Ammon's horn (tissue), 1 donor: ENCODE data around the gene RAPGEFL1.
"Not testable (repeated sequence)": the region's sequence is repeated elsewhere in the genome, so short reads cannot be mapped to it uniquely, and the experiment has no call there.

ENCODE experiments used
- DNase-seq: peaks from one replicate; pipeline ENCODE4 v3.0.0-alpha.2; 2016; ENCODE audit warnings: low spot score

RAPGEFL1 gene, protein sequence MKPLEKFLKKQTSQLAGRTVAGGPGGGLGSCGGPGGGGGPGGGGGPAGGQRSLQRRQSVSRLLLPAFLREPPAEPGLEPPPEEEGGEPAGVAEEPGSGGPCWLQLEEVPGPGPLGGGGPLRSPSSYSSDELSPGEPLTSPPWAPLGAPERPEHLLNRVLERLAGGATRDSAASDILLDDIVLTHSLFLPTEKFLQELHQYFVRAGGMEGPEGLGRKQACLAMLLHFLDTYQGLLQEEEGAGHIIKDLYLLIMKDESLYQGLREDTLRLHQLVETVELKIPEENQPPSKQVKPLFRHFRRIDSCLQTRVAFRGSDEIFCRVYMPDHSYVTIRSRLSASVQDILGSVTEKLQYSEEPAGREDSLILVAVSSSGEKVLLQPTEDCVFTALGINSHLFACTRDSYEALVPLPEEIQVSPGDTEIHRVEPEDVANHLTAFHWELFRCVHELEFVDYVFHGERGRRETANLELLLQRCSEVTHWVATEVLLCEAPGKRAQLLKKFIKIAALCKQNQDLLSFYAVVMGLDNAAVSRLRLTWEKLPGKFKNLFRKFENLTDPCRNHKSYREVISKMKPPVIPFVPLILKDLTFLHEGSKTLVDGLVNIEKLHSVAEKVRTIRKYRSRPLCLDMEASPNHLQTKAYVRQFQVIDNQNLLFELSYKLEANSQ

GRCh38 chr17:40177275-40177874, at the start of gene RAPGEFL1:
RAPGEFL1 (plus strand) TSS chr17:40177470; CDS start chr17:40177862, 392 bp downstream.
- DNase-seq: peak; percentile 78

GRCh38 chr17:40129498-40129897, 47.8 kb upstream of the RAPGEFL1 start:
- no peak for DNase-seq

- peak; percentile 47 for DNase-seq
These were observed 46.8 kb upstream of the RAPGEFL1 start for GRCh38 chr17:40130352-40131042.

GRCh38 chr17:40134184-40134583, 43.1 kb upstream of the RAPGEFL1 start:
- DNase-seq: no peak

DNA sequence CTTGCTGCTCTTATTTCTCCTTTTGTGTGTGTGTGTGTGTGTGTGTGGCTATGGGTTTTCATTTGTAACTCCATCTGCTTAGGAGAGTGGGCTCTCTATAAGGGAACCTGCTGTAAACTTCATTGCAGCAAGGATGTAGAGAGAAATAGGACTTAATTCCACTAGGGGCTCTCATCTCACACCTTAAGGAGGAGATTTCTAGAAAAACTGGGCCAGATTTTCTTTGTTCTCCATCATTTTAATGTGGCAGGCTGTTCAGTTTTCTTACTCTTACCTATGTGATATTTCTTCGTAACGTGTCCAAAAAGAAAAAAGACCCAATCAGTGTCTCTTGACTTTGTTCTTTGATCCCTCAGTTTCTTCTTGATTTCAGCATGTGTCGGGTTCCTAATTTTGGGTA, 41.5 kb upstream of the RAPGEFL1 start:
- DNase-seq: no peak

DNA sequence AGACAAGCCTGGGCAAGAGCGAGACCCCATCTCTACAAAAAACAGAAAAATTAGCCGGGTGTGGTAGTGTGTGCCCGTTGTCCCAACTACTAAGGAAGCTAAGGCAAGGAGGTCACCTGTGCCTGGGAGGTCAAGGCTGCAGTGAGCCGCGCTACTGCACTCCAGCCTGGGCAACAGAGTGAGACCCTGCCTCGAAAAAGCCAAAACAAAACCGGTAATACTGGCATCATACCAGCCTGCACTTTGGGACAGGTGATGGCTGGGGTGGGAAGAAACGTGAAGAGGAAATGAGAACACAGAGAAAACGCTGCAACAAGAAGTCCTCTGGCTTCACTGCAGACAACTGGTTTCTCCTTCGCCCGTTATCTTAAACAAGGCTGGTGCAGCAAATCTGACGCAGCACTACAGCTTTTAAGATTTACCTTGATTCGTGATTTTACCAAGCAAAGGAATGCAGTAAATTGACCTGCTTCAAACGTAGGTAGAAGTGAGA, 37.7 kb upstream of the RAPGEFL1 start:
- peak; percentile 25 for DNase-seq

DNA sequence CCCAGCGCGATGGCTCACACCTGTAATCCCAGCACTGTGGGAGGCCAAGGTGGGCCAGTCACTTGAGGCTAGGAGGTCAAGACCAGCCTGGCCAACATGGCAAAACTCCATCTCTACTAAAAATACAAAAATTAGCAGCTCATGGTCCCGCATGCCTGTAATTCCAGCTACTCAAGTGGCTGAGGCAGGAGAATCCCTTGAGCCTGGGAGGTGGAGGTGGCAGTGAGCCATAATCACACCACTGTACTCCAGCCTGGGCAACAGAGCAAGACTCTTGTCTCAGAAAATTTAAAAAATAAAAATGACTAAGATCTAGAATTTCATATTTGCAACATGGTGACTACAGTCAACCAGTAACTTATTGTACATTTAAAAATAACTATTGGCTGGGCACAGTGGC, 34.1 kb upstream of the RAPGEFL1 start:
- DNase-seq: not testable (repeated sequence)

DNA sequence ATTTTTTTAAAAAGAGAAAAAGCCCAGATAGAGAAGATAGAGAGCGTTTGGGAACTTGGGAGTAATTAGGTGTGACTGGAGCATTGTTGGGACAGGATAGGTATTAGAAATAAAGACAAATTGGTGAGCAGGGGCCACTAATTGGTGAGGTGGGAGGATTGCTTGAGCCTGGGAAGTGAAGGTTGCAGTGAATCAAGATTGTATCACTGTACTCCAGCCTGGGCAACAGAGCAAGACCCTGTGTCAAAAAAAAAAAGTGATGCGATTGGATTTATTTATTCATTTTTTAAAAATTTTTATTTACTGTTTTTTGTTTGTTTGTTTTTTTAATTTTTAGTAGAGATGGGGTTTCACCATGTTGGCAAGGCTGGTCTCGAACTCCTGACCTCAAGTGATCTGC, 31.8 kb upstream of the RAPGEFL1 start:
- no peak for DNase-seq

GRCh38 chr17:40148527-40148926, 28.7 kb upstream of the RAPGEFL1 start:
- no peak for DNase-seq

DNA sequence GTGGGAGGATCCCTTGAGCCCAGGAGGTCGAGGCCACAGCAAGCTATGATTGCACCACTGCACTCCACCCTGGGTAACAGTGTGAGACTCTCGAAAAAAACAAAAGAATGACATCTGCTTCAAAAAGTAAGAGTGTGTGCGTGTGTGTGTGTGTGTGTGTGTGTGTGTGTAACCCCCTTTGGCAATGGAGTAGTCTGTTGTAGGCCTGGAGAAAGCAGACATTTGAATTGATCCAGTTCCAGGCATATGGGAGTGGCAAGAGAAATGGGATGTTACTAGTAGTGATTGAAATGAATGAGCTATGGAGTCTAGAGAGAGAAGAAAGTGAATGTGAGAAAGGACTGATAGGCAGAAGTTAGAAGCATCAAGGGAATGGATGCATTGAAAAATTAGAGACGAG, 27.0 kb upstream of the RAPGEFL1 start:
- no peak for DNase-seq

DNA sequence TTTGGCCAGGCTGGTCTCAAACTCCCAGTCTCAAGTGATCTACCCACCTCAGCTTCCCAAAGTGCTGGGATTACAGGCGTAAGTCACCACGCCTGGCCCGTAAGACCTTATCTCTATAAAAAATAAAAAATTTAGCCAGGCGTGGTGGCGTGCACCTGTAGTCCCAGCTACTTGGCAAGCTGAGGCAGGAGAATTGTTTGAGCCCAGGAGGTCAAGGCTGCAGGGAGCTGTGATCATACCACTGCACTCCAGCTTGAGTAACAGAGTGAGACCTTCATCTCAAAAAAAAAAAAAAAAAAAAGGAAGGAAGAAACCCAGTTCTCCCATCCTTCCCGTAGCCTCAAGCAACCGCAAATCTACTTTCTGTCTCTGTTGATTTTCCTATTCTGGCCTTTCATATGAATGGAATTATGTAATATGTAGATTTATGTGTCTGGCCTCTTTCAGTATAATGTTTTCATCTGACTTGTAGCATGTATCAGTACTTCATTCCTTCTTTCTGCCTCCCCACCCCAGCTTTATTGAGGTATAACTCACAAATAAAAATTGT, 25.8 kb upstream of the RAPGEFL1 start:
- DNase-seq: no peak

DNA sequence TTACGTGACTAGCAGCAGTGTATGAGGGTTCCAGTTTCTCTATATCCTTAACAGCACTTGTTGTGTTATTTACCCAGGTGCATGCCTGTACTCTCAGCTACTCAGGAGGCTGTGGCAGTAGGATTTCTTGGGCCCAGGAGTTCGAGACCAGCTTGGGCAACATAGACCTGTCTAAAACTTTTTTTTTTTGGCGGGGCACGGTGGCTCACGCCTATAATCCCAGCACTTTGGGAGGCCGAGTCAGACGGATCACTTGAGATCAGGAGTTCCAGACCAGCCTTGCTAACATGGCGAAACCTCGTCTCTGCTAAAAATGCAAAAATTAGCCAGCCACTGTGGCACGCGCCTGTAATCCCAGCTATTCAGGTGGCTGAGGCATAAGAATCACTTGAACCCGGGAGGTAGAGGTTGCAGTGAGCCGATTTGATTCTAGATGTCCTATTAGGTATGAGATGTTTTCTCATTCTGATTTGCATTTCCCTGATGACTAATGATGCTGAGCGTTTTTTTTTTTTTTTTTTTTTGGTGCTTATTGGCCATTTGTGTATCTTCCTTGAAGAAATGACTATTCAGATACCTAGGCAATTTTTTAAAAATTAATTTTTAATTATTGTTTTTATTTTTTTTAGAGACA, 23.6 kb upstream of the RAPGEFL1 start:
- no peak for DNase-seq

DNA sequence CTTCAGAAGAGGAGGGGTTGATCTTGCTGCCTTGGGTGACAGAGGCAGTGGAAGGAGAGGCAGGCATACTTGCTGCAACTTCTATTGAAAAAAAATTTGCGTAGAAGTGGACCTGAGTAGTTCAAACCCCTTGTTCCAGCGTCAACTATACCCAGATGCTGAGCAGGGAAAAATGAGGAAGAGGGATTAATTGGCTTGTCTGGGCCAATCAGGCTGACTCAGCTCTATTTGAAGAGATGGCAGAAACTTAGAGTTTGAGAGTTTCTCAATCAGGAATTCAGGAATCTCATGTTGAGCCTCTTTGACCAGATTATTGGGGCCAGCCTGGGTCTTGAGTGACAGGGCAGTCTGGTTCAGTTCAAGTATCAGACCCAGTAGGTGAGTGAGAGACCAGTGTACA, 19.3 kb upstream of the RAPGEFL1 start:
- DNase-seq: no peak

DNA sequence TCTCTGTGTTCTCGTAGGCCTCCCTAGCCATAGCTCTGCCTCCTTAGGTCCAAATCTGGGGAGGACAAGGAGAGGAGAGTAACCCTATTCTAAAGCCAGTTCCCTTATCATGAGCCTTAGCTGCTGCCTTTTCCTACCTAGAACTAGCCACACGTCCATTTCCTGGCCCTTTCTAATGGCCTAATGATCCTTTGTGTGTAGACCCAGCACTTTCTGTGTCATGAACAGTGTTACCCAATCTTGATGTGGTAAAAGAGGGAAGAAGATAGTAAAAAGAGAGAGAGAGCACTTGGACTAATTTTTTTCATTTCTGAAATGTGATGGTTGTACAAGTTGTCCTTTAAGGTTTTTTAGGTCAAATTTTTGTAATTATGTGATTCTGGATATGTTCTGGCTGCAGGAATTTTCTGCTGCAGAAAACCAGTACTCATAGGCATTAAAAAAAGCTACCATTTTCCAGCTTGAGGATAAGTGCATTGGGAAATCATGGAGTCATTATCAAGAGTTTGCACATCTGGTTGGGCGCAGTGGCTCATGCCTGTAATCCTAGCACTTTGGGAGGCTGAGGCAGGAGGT, 18.7 kb upstream of the RAPGEFL1 start:
- DNase-seq: no peak

- no peak for DNase-seq
These were observed 17.8 kb upstream of the RAPGEFL1 start for GRCh38 chr17:40159456-40159855.

- DNase-seq: no peak
These were observed 9.5 kb upstream of the RAPGEFL1 start for GRCh38 chr17:40167685-40168261.

DNA sequence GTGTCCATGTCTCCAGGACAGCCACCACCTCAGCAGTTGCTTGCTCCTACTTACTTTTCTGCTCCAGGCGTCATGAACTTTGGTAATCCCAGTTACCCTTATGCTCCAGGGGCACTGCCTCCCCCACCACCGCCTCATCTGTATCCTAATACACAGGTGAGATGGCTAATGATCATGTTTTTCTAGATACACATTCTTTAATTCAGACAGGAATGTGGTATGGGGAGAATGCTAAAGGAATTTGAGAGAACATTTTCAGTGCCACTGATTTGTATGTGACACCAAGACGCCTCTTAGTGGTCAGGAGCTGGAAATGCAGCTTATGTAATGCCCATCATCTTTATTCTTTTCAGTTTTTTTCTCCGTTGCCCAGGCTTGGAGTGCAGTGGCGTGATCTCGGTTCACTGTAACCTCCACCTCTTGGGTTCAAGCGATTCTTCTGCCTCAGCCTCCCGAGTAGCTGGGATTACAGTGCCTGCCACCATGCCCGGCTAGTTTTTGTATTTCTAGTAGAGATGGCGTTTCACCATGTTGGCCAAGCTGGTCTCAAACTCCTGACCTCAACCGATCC, 8.9 kb upstream of the RAPGEFL1 start:
- peak; percentile 84 for DNase-seq

GRCh38 chr17:40170325-40170724, 6.9 kb upstream of the RAPGEFL1 start:
- DNase-seq: no peak

- no peak for DNase-seq
These were observed 5.5 kb upstream of the RAPGEFL1 start for GRCh38 chr17:40171750-40172149.

DNA sequence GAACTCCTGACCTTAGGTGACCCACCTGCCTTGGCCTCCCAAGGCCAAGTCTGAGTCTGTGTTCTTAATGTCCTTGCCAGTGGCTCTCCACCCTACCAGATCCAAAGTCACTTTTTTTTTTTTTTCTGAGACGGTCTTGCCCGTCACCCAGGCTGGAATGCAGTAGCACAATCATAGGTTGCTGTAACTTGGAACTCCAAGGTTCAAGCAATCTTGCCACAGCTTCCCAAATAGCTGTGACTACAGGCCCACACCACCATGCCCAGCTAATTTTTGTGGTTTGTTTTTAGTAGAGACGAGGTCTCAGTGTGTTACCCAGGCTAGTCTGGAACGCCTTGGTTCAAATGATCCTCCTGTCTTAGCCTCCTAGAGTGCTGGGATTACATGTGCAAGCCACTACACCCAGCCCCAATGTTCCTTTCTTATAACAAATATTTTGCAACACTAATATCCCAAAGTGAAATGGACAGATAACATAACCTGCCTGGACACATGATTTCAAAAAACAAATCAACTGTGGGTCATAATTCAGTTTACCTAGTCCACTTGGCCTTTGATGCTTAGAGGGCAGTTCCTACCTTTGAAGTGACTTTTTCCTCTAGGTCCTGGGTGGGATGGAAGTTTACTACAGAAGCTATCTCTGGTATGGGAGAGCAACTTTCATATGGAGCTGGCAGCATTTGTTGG, 4.0 kb upstream of the RAPGEFL1 start:
- DNase-seq: no peak
